Endothelial cell (in vitro differentiated cells): ENCODE data around the gene FOXP2. TPM values are rescaled to one million over a fixed set of nuclear protein-coding genes. Genes with fewer than 3 reads are reported as not detected.

Source experiments
- DNase-seq: peaks from one replicate; pipeline ENCODE4 v3.0.0; 2021; ENCODE audit warnings: low spot score
- H3K27ac Mint-ChIP-seq: one replicate; pipeline ENCODE4 v1.8.0; 2021; ENCODE audit warnings: mixed read lengths, inconsistent platforms; ENCODE audit not compliant: unreplicated experiment
- H3K27me3 Mint-ChIP-seq: one replicate; pipeline ENCODE4 v1.8.0; 2021; ENCODE audit warnings: mild to moderate bottlenecking, moderate library complexity, mixed read lengths, inconsistent platforms; ENCODE audit not compliant: unreplicated experiment
- H3K36me3 Mint-ChIP-seq: one replicate; pipeline ENCODE4 v1.8.0; 2021; ENCODE audit warnings: mild to moderate bottlenecking, low read depth, mixed read lengths, inconsistent platforms; ENCODE audit not compliant: unreplicated experiment
- H3K4me1 Mint-ChIP-seq: one replicate; pipeline ENCODE4 v1.8.0; 2021; ENCODE audit warnings: mild to moderate bottlenecking, mixed read lengths, inconsistent platforms; ENCODE audit not compliant: unreplicated experiment
- H3K4me3 Mint-ChIP-seq: one replicate; pipeline ENCODE4 v1.8.0; 2021; ENCODE audit warnings: mild to moderate bottlenecking, mixed read lengths, inconsistent platforms; ENCODE audit not compliant: unreplicated experiment
- H3K9me3 Mint-ChIP-seq: one replicate; pipeline ENCODE4 v1.8.0; 2021; ENCODE audit warnings: mixed read lengths, inconsistent platforms; ENCODE audit not compliant: unreplicated experiment
- total RNA-seq: library from RNA; stranded (reverse); fragmentation: NEBNext Ultra II Directional; extraction: Animal tissue kit (Norgen Biotek cat#: 25700); gene quantifications from one replicate; pipeline ENCODE4 v1.2.1, GENCODE V29; 2021; ENCODE audit not compliant: unreplicated experiment
- TF ChIP-seq, protein P1 (sequence below): fragments of 200-600 bp; sonication (generic); IDR thresholded peaks from one replicate; pipeline ENCODE4 v1.5.0; 2021; ENCODE audit warnings: antibody characterized with exemption; ENCODE audit not compliant: unreplicated experiment

The FOXP2 gene
- total RNA-seq, 1 donor from 2014 or later: 9.1 TPM

DNA sequence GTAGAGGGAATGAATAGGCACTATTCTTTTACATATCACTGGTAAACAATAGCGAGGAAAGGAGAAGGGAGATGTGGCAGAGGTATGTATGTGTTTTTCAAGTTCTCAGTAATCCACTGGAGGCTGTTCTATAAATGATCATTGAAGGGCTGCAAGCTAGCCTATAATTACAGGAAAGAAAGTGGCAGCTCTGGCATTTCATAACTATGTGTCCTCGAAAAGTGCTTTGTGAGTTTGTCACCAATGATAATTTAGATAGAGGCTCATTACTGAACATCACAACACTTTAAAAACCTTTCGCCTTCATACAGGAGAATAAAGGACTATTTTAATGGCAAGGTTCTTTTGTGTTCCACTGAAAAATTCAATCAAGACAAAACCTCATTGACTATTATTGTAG lies 235.1 kb downstream of the FOXP2 start:
- DNase-seq: no peak
- TF ChIP-seq, protein P1, sequence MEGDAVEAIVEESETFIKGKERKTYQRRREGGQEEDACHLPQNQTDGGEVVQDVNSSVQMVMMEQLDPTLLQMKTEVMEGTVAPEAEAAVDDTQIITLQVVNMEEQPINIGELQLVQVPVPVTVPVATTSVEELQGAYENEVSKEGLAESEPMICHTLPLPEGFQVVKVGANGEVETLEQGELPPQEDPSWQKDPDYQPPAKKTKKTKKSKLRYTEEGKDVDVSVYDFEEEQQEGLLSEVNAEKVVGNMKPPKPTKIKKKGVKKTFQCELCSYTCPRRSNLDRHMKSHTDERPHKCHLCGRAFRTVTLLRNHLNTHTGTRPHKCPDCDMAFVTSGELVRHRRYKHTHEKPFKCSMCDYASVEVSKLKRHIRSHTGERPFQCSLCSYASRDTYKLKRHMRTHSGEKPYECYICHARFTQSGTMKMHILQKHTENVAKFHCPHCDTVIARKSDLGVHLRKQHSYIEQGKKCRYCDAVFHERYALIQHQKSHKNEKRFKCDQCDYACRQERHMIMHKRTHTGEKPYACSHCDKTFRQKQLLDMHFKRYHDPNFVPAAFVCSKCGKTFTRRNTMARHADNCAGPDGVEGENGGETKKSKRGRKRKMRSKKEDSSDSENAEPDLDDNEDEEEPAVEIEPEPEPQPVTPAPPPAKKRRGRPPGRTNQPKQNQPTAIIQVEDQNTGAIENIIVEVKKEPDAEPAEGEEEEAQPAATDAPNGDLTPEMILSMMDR: no peak
- H3K4me1 Mint-ChIP-seq: no peaks in the 10 kb centered on the region
- H3K27ac Mint-ChIP-seq: no peak overlapping the region
- no peak overlapping the region for H3K4me3 Mint-ChIP-seq
- H3K9me3 Mint-ChIP-seq: no peaks in the 10 kb centered on the region
- no peaks in the 10 kb centered on the region for H3K27me3 Mint-ChIP-seq
- no peaks in the 10 kb centered on the region for H3K36me3 Mint-ChIP-seq

- TF ChIP-seq, protein P1: no peak
- no peak overlapping the region for H3K4me3 Mint-ChIP-seq
- no peak overlapping the region for H3K27ac Mint-ChIP-seq
- H3K36me3 Mint-ChIP-seq: no peaks in the 10 kb centered on the region
- H3K4me1 Mint-ChIP-seq: no peaks in the 10 kb centered on the region
- H3K27me3 Mint-ChIP-seq: no peaks in the 10 kb centered on the region
- DNase-seq: no peak
- no peaks in the 10 kb centered on the region for H3K9me3 Mint-ChIP-seq
These were observed 235.9 kb downstream of the FOXP2 start for GRCh38 chr7:114650491-114650890.

- DNase-seq: no peak
- Mint-ChIP-seq H3K4me3 (no peak overlapping the region), H3K9me3 (no peaks in the 10 kb centered on the region), H3K4me1 (no peaks in the 10 kb centered on the region), H3K36me3 (no peaks in the 10 kb centered on the region), H3K27ac (no peak overlapping the region), H3K27me3 (no peaks in the 10 kb centered on the region)
- TF ChIP-seq, protein P1: no peak
These were observed 237.4 kb downstream of the FOXP2 start for GRCh38 chr7:114652041-114652440.

- Mint-ChIP-seq H3K27me3 (no peaks in the 10 kb centered on the region), H3K4me1 (no peaks in the 10 kb centered on the region), H3K4me3 (no peak overlapping the region), H3K36me3 (no peaks in the 10 kb centered on the region), H3K9me3 (no peaks in the 10 kb centered on the region), H3K27ac (no peak overlapping the region)
- TF ChIP-seq, protein P1: no peak
- no peak for DNase-seq
These were observed 238.9 kb downstream of the FOXP2 start for GRCh38 chr7:114653364-114654088.

- Mint-ChIP-seq H3K9me3 (no peaks in the 10 kb centered on the region), H3K27ac (no peak overlapping the region), H3K4me1 (peaks cover 9% of the 10 kb centered on the region), H3K36me3 (no peaks in the 10 kb centered on the region), H3K27me3 (no peaks in the 10 kb centered on the region), H3K4me3 (no peak overlapping the region)
- DNase-seq: no peak
- TF ChIP-seq, protein P1: no peak
These were observed 241.9 kb downstream of the FOXP2 start for GRCh38 chr7:114656466-114656865.
